GM21825 (cell line): ENCODE results near the gene ZNF396.

Experiments used
- ATAC-seq: cut with Tn5 transposase; IDR thresholded peaks from one replicate; pipeline ENCODE4 v1.9.1; 2021; ENCODE audit warnings: mild to moderate bottlenecking, moderate library complexity; ENCODE audit not compliant: unreplicated experiment

Gene ZNF396

GRCh38 chr18:35386600-35387100, 9.5 kb upstream of the ZNF396 start:
- ATAC-seq: peak; percentile 78

GRCh38 chr18:35383136-35383535, 6.0 kb upstream of the ZNF396 start:
- no peak for ATAC-seq

- ATAC-seq: no peak
Measured at GRCh38 chr18:35379421-35379820, 2.3 kb upstream of the ZNF396 start.

GRCh38 chr18:35378574-35378896, 1.4 kb upstream of the ZNF396 start:
- ATAC-seq: no peak

GRCh38 chr18:35377875-35378573, 887 bp upstream of the ZNF396 start:
- ATAC-seq: no peak

GRCh38 chr18:35376393-35376741, 770 bp downstream of the ZNF396 start:
- peak; percentile 51 for ATAC-seq

GRCh38 chr18:35374708-35375107, 2.4 kb downstream of the ZNF396 start:
- ATAC-seq: no peak

- no peak for ATAC-seq
Measured at GRCh38 chr18:35371412-35372195, 5.5 kb downstream of the ZNF396 start.

GRCh38 chr18:35369126-35369525, 8.0 kb downstream of the ZNF396 start:
- no peak for ATAC-seq

GRCh38 chr18:35368595-35368994, 8.5 kb downstream of the ZNF396 start:
- no peak for ATAC-seq

- no peak for ATAC-seq
Measured at GRCh38 chr18:35362531-35362930, 14.6 kb downstream of the ZNF396 start.

- no peak for ATAC-seq
Measured at GRCh38 chr18:35361570-35362321, 15.4 kb downstream of the ZNF396 start.

- ATAC-seq: peak; percentile 93
Measured at GRCh38 chr18:35355140-35355618, 22.0 kb downstream of the ZNF396 start.

GRCh38 chr18:35352778-35353177, 24.4 kb downstream of the ZNF396 start:
- no peak for ATAC-seq

- no peak for ATAC-seq
Measured at GRCh38 chr18:35352283-35352682, 24.9 kb downstream of the ZNF396 start.

- no peak for ATAC-seq
Measured at GRCh38 chr18:35348001-35348400, 29.1 kb downstream of the ZNF396 start.

GRCh38 chr18:35345950-35346349, 31.2 kb downstream of the ZNF396 start:
- no peak for ATAC-seq

GRCh38 chr18:35345460-35345921, 31.6 kb downstream of the ZNF396 start:
- ATAC-seq: peak; percentile 34

GRCh38 chr18:35344736-35345459, 32.2 kb downstream of the ZNF396 start:
- no peak for ATAC-seq

GRCh38 chr18:35343936-35344735, 33.0 kb downstream of the ZNF396 start, which contains the start of gene ZNF24:
Gene ZNF24, minus strand, starts transcription at chr18:35344420. Its CDS starts 3,770 bp downstream, at chr18:35340650.
- peak; percentile 91 for ATAC-seq
